ENCODE results near the gene AMACR. TPM values are rescaled to one million over a fixed set of nuclear protein-coding genes. Genes with fewer than 3 reads are reported as not detected.

Gene AMACR
- total RNA-seq, 1 experiment from 2014 or later: 12.3 TPM

GRCh38 chr5:33976307-33976706, 31.5 kb downstream of the AMACR start:
- no peak overlapping the region for H2AFZ ChIP-seq (ENCODE audit: low read length)
- H3K9ac ChIP-seq (ENCODE audit: low read length): no peak overlapping the region
- no peaks in the 10 kb centered on the region for H3K9me3 ChIP-seq (ENCODE audit: low read length)
- BruUV-seq (replicated peaks): no TSS peak
- no peak overlapping the region for H3K27ac ChIP-seq (ENCODE audit: low read length)
- intact Hi-C loops (cut with micrococcal nuclease): no loop called here
- H3K27me3 ChIP-seq (ENCODE audit: low read length): no peaks in the 10 kb centered on the region
- H3K4me1 ChIP-seq (ENCODE audit: insufficient read depth, low read length): no peaks in the 10 kb centered on the region
- no peaks in the 10 kb centered on the region for H3K9me2 ChIP-seq (replicated peaks; ENCODE audit: low read length)
- no peak overlapping the region for H3K4me2 ChIP-seq (ENCODE audit: low read length)
- ChIA-PET POLR2A (ENCODE audit: unreplicated experiment) (no interaction called here), CTCF (no interaction called here)
- H3F3A ChIP-seq (ENCODE audit: low read length, unreplicated experiment): no peaks in the 10 kb centered on the region
- no peak for TF ChIP-seq EZH2phosphoT487 (IDR thresholded peaks at IDR 0.05; ENCODE audit: borderline replicate concordance, low read length)
- TF ChIP-seq, protein P1, sequence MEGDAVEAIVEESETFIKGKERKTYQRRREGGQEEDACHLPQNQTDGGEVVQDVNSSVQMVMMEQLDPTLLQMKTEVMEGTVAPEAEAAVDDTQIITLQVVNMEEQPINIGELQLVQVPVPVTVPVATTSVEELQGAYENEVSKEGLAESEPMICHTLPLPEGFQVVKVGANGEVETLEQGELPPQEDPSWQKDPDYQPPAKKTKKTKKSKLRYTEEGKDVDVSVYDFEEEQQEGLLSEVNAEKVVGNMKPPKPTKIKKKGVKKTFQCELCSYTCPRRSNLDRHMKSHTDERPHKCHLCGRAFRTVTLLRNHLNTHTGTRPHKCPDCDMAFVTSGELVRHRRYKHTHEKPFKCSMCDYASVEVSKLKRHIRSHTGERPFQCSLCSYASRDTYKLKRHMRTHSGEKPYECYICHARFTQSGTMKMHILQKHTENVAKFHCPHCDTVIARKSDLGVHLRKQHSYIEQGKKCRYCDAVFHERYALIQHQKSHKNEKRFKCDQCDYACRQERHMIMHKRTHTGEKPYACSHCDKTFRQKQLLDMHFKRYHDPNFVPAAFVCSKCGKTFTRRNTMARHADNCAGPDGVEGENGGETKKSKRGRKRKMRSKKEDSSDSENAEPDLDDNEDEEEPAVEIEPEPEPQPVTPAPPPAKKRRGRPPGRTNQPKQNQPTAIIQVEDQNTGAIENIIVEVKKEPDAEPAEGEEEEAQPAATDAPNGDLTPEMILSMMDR (conservative IDR thresholded peaks at IDR 0.05; ENCODE audit: low read depth, low read length): no peak
- TF ChIP-seq EZH2 (IDR thresholded peaks at IDR 0.05; ENCODE audit: low read length, unreplicated experiment): no peak
- H3K4me3 ChIP-seq (ENCODE audit: low read length): no peak overlapping the region
- no peak for ATAC-seq
- no peaks in the 10 kb centered on the region for H3K36me3 ChIP-seq (ENCODE audit: low read depth, low read length)
- no peaks in the 10 kb centered on the region for H4K20me1 ChIP-seq (ENCODE audit: low read length)
- DNase-seq: no peak
- no peaks in the 10 kb centered on the region for H3K79me2 ChIP-seq (ENCODE audit: low read length)

DNA sequence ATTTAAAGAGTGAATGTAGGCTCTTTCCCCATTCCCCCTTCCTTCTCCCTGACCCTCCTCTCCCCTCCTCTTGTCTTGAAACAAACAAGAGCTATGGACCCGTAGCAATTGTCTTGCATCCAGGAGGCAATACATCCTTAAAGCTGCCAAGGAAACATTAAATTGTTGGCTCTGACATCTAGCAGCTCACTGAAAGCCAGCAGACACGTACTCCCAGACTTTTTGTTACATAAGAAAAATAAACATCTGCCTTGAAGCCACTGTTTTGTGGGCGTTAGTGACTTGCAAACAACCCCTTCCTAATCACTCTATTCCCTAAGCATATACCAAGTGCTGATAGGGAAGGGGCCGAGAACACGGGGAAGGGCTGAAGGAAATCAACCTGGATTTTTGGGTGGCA, 32.0 kb downstream of the AMACR start:
- no peak overlapping the region for H3K9ac ChIP-seq (ENCODE audit: low read length)
- DNase-seq (no peak), ATAC-seq (no peak)
- no peak for TF ChIP-seq EZH2 (IDR thresholded peaks at IDR 0.05; ENCODE audit: low read length, unreplicated experiment)
- no peaks in the 10 kb centered on the region for H4K20me1 ChIP-seq (ENCODE audit: low read length)
- no peak overlapping the region for H3K27ac ChIP-seq (ENCODE audit: low read length)
- no peaks in the 10 kb centered on the region for H3K4me1 ChIP-seq (ENCODE audit: insufficient read depth, low read length)
- intact Hi-C loops (cut with micrococcal nuclease): no loop called here
- H2AFZ ChIP-seq (ENCODE audit: low read length): no peak overlapping the region
- no TSS peak for BruUV-seq (replicated peaks)
- CTCF ChIA-PET: no interaction called here
- no peaks in the 10 kb centered on the region for H3K9me2 ChIP-seq (replicated peaks; ENCODE audit: low read length)
- H3K4me2 ChIP-seq (ENCODE audit: low read length): no peak overlapping the region
- H3K79me2 ChIP-seq (ENCODE audit: low read length): no peaks in the 10 kb centered on the region
- no peaks in the 10 kb centered on the region for H3K36me3 ChIP-seq (ENCODE audit: low read depth, low read length)
- no peaks in the 10 kb centered on the region for H3K9me3 ChIP-seq (ENCODE audit: low read length)
- no peak overlapping the region for H3K4me3 ChIP-seq (ENCODE audit: low read length)
- POLR2A ChIA-PET (ENCODE audit: unreplicated experiment): no interaction called here
- no peaks in the 10 kb centered on the region for H3F3A ChIP-seq (ENCODE audit: low read length, unreplicated experiment)
- no peaks in the 10 kb centered on the region for H3K27me3 ChIP-seq (ENCODE audit: low read length)

DNA sequence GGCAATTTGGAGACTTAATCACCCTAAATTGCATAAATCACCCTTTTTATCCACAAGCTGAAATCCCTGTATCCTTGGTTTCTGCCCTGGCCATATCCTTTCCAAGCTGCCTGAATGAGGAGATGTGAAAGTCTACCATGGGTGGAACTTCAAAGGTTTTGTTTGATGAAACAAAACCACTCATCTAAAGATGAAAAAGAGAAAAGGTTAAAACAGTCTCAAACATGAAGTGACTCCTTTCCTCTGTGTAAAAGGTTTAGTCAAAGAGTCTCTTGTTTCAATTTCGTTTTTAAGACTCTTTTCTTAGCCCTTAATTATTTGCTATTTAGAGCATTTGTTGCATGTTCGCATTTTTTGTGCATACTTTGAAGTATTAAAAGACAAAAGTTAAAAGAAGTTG, 34.6 kb downstream of the AMACR start:
- TF ChIP-seq EZH2 (IDR thresholded peaks at IDR 0.05; ENCODE audit: low read length, unreplicated experiment) (no peak), EZH2phosphoT487 (IDR thresholded peaks at IDR 0.05; ENCODE audit: borderline replicate concordance, low read length) (no peak)
- TF ChIP-seq, protein P1 (conservative IDR thresholded peaks at IDR 0.05; ENCODE audit: low read depth, low read length): no peak
- BruUV-seq (replicated peaks): no TSS peak
- Histone ChIP-seq H3K27ac (ENCODE audit: low read length) (no peak overlapping the region), H4K20me1 (ENCODE audit: low read length) (no peaks in the 10 kb centered on the region), H3K4me3 (ENCODE audit: low read length) (no peak overlapping the region), H3K27me3 (ENCODE audit: low read length) (no peaks in the 10 kb centered on the region), H3K4me1 (ENCODE audit: insufficient read depth, low read length) (peaks cover 4% of the 10 kb centered on the region; the same call in 1 of the 2 replicates), H3K9ac (ENCODE audit: low read length) (no peak overlapping the region), H3K79me2 (ENCODE audit: low read length) (no peaks in the 10 kb centered on the region), H3F3A (ENCODE audit: low read length, unreplicated experiment) (no peaks in the 10 kb centered on the region), H3K9me2 (replicated peaks; ENCODE audit: low read length) (no peaks in the 10 kb centered on the region), H3K36me3 (ENCODE audit: low read depth, low read length) (no peaks in the 10 kb centered on the region), H2AFZ (ENCODE audit: low read length) (no peak overlapping the region), H3K4me2 (ENCODE audit: low read length) (no peak overlapping the region), H3K9me3 (ENCODE audit: low read length) (no peaks in the 10 kb centered on the region)
- ChIA-PET CTCF (interaction anchor here (0.6 kb wide), 1 partner anchor 479 kb away, joined by 6 read pairs; no protein-coding TSS in a partner anchor), POLR2A (ENCODE audit: unreplicated experiment) (no interaction called here)
- DNase-seq: no peak
- intact Hi-C loops (cut with micrococcal nuclease): no loop called here
- no peak for ATAC-seq

All from PC-3 (cell line).